ENCODE measurements around the gene CPB2.

The CPB2 gene

DNA sequence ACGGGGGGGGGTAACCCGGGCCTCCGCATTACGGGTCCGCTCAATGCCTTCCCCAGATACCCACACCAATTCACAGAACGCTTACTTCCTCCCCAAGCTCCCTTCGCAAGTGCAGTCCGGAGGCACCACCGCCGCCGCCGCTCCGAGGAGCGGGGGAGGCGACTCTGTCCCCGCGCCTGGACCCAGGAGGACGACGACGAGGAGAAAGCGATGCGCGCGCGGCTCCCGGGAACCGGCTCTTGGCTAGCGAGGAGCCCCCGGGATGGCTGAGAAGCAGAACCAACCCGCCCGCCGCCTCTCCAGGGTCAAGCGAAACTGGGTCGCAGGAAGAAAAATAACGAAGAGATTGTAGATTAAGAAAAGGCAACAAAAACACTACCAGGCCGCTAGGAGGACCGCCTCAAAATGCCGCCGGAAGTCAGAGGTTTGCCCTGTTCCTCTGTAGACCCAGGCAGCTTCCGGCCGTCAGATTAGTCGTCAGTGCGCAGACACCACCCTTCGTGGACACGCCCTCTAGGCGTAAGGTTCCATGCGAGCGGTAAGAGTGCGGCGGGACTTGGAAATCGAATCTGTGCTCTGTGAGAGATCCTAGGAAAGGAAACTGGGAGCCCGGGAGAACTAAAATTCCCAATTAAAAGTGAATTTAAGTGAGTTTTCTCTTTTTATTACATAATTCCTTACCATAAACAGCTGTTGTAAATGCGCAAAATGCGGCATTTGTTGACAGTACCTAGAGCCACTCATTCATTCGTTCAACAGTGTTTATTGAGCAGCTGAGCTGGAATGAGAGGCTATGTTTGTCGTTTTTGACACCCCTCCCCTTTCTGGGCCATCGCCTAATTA, 52.3 kb downstream of the CPB2 start, which contains the start of gene ZC3H13:
Gene ZC3H13, minus strand, starts transcription at position 428 of the 843 bp plus-strand sequence. CDS start 7,239 bp downstream, outside the sequence.
- peak; percentile 95 for DNase-seq (ENCODE audit: low read depth)

DNA sequence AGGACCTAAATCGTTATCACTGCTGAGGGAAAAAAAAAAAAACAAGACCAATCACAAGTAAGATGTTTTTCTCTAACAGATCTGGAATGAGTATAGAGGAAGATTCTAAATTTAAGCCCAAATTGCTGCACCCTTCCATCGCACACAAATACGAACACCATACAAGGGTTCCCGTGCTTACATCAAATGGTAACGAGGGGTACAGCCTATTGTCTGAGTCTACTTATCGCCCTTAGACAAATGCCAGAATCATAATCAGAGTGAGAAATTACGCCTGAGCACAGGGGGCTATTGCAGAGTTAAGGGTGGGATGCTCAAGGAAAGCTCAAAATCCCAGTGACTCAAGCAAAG, 52.9 kb downstream of the CPB2 start:
- DNase-seq (ENCODE audit: low read depth): no peak

DNA sequence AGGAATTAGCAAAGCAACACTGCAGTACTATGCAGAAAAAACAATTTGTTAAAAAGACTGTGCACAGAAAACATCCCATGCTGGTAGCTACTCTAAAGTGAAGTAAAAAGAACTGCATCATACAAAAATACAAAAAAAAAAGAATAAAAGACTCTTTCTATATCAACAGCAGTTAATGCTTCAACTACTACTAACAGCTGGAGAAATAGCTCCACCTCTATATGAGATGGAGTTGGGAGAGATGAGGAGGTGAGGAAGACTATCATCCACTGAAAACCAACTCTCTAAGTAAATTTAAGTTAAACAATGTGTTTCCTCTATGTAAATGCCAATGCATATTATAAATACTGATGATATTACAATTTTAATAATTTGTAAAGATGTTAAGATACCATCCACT, 54.1 kb downstream of the CPB2 start:
- DNase-seq (ENCODE audit: low read depth): no peak

- DNase-seq (ENCODE audit: low read depth): no peak
Measured at GRCh38 chr13:46045424-46045823, 59.4 kb downstream of the CPB2 start.

- no peak for DNase-seq (ENCODE audit: low read depth)
Measured at GRCh38 chr13:46043647-46044046, 61.2 kb downstream of the CPB2 start.

- peak; percentile 67 for DNase-seq (ENCODE audit: low read depth)
Measured at GRCh38 chr13:46041419-46041839, 63.4 kb downstream of the CPB2 start.

- no peak for DNase-seq (ENCODE audit: low read depth)
Measured at GRCh38 chr13:46040763-46041162, 64.1 kb downstream of the CPB2 start.

- peak; percentile 49 for DNase-seq (ENCODE audit: low read depth)
Measured at GRCh38 chr13:46039411-46040182, 65.2 kb downstream of the CPB2 start.

- no peak for DNase-seq (ENCODE audit: low read depth)
Measured at GRCh38 chr13:46038296-46038695, 66.5 kb downstream of the CPB2 start.

DNA sequence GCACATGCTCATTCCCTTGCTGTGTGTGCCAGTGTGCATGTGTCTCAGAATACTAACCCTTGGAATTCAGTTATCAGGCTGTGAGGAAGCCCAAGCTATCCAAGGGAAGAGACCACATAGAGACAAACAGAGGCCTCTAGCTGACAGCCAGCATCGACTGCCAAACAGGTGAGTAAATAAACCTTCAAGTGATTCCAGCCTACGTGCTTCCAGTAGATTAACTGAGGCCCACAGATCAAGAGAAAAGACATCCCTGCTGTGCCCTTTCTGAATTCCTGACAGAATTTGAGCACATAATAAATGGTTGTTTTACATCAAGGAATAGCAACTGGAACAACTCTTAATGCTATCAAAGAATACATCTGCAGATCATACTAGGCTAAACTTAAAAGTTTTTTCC, 69.8 kb downstream of the CPB2 start:
- DNase-seq (ENCODE audit: low read depth): no peak

- peak; percentile 52 for DNase-seq (ENCODE audit: low read depth)
Measured at GRCh38 chr13:46032341-46032740, 72.5 kb downstream of the CPB2 start.

DNA sequence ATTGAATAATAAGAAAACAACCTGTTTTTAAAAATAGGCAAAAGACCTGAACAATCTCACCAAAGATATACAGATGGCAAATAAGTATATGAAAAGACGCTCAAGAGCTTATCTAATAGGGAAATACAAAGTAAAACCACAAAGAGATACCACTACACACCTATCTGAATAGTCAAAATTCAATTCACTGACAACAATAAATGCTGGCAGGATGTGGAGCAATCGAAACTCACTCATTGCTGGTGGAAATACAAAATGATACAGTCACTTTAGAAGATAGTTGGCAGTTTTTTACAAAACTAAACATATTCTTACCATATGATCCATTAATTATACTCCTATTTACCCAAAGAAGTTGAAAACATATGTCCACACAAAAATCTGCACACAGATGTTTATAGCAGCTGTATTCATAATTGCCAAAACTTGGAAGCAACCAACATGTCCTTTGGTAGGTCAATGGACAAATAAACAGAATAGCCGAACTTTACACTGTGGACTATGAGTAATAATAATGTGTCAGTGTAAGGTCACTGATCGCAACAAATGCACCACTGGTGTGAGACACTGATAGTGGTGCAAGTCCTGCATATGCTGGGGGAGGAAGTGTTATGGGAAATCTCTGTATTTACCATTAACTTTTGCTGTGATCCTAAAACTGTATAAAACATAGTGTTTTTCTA, 73.1 kb downstream of the CPB2 start:
- DNase-seq (ENCODE audit: low read depth): peak; percentile 84

GRCh38 chr13:46025157-46025556, 79.7 kb downstream of the CPB2 start:
- DNase-seq (ENCODE audit: low read depth): no peak

DNA sequence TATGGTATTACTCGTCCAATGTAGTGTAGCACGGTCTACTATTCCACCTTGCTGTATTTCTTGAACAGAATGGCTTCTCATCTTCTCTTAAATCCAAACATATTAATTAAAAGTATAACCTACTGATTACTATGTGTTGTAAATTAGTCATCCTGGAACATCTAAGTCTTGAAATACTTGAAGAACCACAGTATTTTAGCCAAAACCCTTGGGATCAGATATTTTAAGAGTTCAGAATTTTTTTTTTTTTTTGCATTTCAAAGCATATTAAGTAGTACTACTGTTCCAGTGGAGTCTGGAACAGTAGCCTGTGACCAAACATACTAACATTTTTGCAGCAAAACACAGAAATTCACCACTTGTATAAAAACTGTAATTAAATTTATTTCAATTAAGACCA, 82.4 kb downstream of the CPB2 start:
- peak; percentile 46 for DNase-seq (ENCODE audit: low read depth)

DNA sequence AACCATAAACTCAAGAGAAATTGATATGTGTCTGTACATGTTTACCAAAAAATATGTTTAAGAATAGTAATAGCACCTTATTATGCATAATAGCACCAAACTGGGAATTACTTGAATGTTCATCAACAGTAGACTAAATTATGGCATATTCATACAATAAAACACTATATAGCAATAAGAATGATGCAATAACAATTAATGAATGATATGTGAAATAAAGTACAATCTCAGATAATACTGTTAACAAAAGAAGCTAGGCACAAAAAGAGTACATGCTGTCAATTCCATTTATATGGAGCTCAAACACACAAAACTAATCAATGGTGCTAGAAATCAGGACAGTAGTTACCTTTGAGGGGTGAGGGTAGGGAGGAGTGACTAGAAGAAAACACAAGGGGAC, 88.6 kb downstream of the CPB2 start:
- no peak for DNase-seq (ENCODE audit: low read depth)

DNA sequence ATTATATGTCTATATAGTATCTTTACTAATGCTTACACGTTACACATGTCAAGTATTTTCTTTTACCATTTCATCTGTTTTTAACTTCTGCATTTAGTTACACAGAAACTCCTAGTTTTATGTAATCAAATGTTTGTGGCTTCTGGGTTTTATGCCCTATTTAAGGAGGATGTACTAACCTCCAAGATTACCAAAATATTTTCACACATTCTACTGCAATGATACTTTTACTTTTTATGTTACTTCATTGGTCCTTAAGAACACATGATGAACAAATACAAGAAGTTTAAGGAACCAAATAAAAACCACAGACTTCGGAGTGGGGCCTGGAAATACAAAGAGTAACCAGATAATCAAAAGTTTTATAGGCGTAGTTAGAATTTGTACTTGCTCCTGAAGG, 89.5 kb downstream of the CPB2 start:
- DNase-seq (ENCODE audit: low read depth): no peak

GRCh38 chr13:46012404-46012803, 92.4 kb downstream of the CPB2 start:
- DNase-seq (ENCODE audit: low read depth): no peak

DNA sequence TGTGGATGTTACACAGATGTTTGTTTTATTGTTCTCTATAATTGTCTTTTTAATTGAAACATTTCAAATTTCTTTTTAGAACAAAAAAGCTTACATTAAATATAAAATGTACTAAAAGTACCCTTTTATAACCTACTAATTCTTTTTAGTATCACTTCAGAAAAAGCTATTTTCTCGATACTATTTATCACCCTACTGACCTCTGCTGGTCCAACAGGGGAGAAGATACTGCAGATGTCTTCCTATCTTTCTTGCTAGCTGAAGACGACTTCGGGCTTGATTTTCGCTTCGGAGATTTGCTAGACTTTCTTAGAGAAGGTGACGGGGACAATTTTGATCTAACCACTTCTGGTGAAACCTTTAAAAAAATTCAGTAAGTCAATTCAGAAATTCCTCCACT, 94.7 kb downstream of the CPB2 start:
- DNase-seq (ENCODE audit: low read depth): no peak

DNA sequence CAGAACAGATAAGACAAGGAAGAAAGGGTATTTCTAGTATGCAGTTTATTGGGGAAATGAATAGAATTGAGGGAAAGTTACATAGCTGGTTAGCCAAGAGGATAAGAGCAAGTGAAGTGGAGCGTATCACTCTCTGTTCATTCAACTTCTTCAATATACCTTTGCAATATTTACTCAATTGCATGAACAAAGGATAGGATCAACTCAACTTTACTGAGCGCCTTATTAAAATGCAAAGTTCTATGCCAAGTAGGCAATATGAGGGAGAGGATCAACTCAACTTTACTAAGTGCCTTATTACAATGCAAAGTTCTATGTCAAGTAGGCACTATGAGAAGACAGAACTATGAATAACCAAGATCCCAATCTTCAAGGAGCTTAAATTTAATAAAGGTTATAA, 96.2 kb downstream of the CPB2 start:
- no peak for DNase-seq (ENCODE audit: low read depth)

DNA sequence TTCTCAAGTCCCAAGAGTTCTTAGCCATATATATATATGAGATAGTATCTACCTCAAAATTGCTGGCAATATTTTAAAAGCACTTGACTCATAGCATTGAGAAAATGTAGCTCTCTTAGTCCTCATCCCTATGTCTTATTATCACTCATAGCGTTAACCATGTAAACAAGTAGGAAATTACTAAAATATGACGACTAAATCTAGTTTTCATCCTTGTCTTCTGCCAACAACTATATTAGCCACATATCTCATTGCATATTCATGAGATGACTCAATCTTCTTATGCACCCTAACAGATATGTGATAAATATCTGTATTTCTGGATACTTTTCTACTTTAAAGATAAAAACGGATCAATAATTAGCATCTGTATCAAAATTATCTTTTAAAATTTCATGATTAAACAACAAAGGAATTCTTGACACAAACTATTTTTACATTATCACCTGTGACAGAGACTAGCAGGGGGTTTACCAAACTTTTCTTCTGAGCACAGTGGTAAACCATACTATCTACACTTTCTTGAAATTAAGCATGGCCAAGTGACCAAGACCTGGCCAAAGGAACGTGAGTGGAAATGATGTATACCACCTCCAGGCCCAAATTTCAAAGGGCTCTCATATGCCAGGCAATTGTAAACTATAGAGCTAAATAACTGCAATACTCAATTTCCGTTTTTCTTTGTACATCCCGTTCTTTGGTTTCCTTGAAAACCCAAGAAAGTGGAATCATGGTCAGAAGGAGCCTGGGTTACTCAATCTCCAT, 98.0 kb downstream of the CPB2 start:
- peak; percentile 19 for DNase-seq (ENCODE audit: low read depth)

DNA sequence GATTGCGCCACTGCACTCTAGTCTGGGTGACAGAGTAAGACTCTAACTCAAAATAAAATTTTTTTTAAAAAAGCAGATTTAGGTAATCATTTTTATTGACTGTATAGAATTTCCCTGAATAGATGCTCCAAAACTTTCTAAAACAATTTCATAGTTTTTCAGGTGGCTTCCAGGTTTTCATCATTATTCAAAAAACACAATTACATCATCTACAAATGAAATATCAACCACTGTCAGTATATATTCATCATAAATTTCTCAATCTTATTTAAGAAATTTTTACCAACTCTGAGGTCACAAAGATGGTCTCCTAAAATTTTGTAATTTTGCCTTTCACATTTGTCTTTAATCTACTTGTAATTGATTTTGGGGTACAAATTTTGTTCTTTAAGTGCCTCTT, 100.3 kb downstream of the CPB2 start:
- no peak for DNase-seq (ENCODE audit: low read depth)
